Activated CD8-positive, alpha-beta T cell treated with anti-CD3 and anti-CD28 coated beads for 36 hours (primary cell): ENCODE results near the gene GALNT2. TPM values are rescaled to one million over a fixed set of nuclear protein-coding genes. Genes with fewer than 3 reads are reported as not detected.

Source experiments
- ATAC-seq: fragments of 200-7000 bp; cut with Tn5 transposase; one replicate; pipeline ENCODE4 v1.10.0; 2021; ENCODE audit warnings: mild to moderate bottlenecking, moderate library complexity
- CTCF ChIA-PET: fragments of 350-600 bp; sonication (Branson Sonifier 250); formaldehyde crosslinking; loops from one replicate; lab custom pipeline; 2021; ENCODE audit warnings: antibody characterized with exemption; lab: Charles Lee
- POLR2A ChIA-PET: fragments of 350-600 bp; sonication (Branson Sonifier 250); formaldehyde crosslinking; loops from one replicate; lab custom pipeline; 2021; ENCODE audit warnings: antibody characterized with exemption; lab: Charles Lee
- DNase-seq: peaks from one replicate; pipeline ENCODE4 v3.0.0-alpha.2; 2020
- H3K27ac Mint-ChIP-seq: one replicate; pipeline ENCODE4 v1.8.0; 2021; ENCODE audit warnings: mild to moderate bottlenecking, mixed read lengths
- H3K27me3 Mint-ChIP-seq: one replicate; pipeline ENCODE4 v1.8.0; 2021; ENCODE audit warnings: mixed read lengths
- H3K36me3 Mint-ChIP-seq: one replicate; pipeline ENCODE4 v1.8.0; 2021; ENCODE audit warnings: low read depth, mixed read lengths
- H3K4me1 Mint-ChIP-seq: one replicate; pipeline ENCODE4 v1.8.0; 2021; ENCODE audit warnings: low read depth, mixed read lengths
- H3K4me3 Mint-ChIP-seq: one replicate; pipeline ENCODE4 v1.8.0; 2021; ENCODE audit warnings: mild to moderate bottlenecking, moderate library complexity, mixed read lengths
- H3K9me3 Mint-ChIP-seq: one replicate; pipeline ENCODE4 v1.8.0; 2021; ENCODE audit warnings: mixed read lengths
- intact Hi-C: fragments of 100-400 bp; cut with micrococcal nuclease; formaldehyde crosslinking; loops from one replicate; pipeline ENCODE4 v1.10.0; 2022
- total RNA-seq, 2 experiments: library from RNA; stranded (reverse); gene quantifications; one replicate each; pipeline ENCODE4 v1.2.3, GENCODE V29; 2021
- TF ChIP-seq, protein P1 (sequence below): fragments of 200-600 bp; IDR thresholded peaks from one replicate; pipeline ENCODE4 v1.8.0; 2022; ENCODE audit warnings: antibody characterized with exemption, mild to moderate bottlenecking

Gene GALNT2
- total RNA-seq, 2 experiments from 2014 or later, result 40.1 to 42.3 TPM

DNA sequence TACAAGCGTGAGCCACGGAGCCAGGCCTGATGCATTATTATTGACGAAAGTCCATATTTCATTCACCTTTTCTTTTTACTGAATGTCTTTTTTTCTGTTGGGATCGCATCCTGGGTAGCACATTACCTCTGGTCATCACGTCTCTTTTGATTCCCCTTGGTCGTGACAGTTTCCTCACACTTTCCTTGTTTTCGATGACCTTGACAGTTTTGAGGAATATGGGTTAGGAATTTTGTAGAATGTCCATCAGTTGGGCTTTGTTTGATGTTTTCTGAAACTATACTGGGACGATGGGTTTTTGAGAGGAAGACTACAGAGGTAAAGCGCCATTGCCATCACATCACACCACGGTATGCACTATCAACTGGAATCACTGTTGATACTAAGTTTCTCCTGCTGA lies 26.6 kb upstream of the GALNT2 start:
- Mint-ChIP-seq H3K4me3 (no peak overlapping the region), H3K4me1 (no peaks in the 10 kb centered on the region), H3K36me3 (no peaks in the 10 kb centered on the region), H3K27ac (no peak overlapping the region), H3K27me3 (peaks cover 5% of the 10 kb centered on the region), H3K9me3 (peaks cover 4% of the 10 kb centered on the region)
- TF ChIP-seq, protein P1, sequence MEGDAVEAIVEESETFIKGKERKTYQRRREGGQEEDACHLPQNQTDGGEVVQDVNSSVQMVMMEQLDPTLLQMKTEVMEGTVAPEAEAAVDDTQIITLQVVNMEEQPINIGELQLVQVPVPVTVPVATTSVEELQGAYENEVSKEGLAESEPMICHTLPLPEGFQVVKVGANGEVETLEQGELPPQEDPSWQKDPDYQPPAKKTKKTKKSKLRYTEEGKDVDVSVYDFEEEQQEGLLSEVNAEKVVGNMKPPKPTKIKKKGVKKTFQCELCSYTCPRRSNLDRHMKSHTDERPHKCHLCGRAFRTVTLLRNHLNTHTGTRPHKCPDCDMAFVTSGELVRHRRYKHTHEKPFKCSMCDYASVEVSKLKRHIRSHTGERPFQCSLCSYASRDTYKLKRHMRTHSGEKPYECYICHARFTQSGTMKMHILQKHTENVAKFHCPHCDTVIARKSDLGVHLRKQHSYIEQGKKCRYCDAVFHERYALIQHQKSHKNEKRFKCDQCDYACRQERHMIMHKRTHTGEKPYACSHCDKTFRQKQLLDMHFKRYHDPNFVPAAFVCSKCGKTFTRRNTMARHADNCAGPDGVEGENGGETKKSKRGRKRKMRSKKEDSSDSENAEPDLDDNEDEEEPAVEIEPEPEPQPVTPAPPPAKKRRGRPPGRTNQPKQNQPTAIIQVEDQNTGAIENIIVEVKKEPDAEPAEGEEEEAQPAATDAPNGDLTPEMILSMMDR, result no peak
- intact Hi-C loops, result no loop called here
- no peak for ATAC-seq
- ChIA-PET POLR2A (no interaction called here), CTCF (interaction anchor here (0.9 kb wide), 1 partner anchor 10 kb away, joined by 3 read pairs; no protein-coding TSS in a partner anchor)
- no peak for DNase-seq

DNA sequence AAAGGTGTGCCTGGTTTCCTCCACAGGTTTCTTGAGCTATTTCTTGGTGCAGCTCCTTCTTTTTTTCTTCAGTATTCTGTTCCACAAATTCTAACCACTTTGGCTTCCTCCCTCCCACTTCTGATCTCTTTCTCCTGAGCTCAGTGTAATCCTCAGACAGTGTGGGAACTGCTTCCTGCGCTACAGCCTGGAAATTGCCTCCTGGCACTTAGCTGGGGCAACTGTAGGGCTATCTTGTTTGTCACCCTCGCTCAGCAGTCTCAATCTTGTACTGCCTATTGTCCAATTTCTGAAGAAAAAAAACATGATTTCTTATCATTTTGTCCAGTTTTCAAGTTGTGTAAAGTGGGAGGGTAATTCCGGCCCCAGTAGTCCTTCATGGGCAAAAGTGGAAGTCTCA lies 24.0 kb upstream of the GALNT2 start:
- Mint-ChIP-seq H3K4me3 (no peak overlapping the region), H3K27me3 (peaks cover 7% of the 10 kb centered on the region), H3K4me1 (no peaks in the 10 kb centered on the region), H3K27ac (no peak overlapping the region), H3K9me3 (no peaks in the 10 kb centered on the region), H3K36me3 (no peaks in the 10 kb centered on the region)
- ATAC-seq (no peak), DNase-seq (no peak)
- TF ChIP-seq, protein P1, result no peak
- ChIA-PET POLR2A (no interaction called here), CTCF (no interaction called here)
- intact Hi-C loops, result no loop called here

DNA sequence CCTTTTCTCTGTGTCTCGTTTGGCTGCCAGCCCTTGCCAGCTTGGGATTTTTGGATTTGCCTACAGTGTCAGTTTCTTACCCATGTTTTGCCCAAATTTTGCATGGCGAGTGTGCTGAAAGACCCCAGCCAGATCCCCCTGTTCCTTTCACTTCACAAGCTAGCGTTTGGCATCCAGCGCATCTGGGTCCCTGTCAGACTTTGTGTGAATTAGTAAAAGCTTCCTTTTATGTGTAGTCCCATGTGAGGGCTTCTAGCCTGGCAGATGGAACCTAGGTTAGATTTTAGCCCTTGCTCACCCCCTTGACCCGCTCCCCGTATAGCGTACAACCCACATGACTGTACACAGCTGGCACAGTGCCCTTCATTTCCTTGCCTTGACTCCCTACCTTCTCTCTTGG lies 22.3 kb upstream of the GALNT2 start:
- ATAC-seq (no peak), DNase-seq (no peak)
- no peaks in the 10 kb centered on the region for H3K4me1 Mint-ChIP-seq
- H3K4me3 Mint-ChIP-seq, result no peak overlapping the region
- intact Hi-C loops, result no loop called here
- peaks cover 7% of the 10 kb centered on the region for H3K27me3 Mint-ChIP-seq
- H3K9me3 Mint-ChIP-seq, result no peaks in the 10 kb centered on the region
- no peaks in the 10 kb centered on the region for H3K36me3 Mint-ChIP-seq
- ChIA-PET CTCF (no interaction called here), POLR2A (no interaction called here)
- TF ChIP-seq, protein P1, result no peak
- H3K27ac Mint-ChIP-seq, result no peak overlapping the region

DNA sequence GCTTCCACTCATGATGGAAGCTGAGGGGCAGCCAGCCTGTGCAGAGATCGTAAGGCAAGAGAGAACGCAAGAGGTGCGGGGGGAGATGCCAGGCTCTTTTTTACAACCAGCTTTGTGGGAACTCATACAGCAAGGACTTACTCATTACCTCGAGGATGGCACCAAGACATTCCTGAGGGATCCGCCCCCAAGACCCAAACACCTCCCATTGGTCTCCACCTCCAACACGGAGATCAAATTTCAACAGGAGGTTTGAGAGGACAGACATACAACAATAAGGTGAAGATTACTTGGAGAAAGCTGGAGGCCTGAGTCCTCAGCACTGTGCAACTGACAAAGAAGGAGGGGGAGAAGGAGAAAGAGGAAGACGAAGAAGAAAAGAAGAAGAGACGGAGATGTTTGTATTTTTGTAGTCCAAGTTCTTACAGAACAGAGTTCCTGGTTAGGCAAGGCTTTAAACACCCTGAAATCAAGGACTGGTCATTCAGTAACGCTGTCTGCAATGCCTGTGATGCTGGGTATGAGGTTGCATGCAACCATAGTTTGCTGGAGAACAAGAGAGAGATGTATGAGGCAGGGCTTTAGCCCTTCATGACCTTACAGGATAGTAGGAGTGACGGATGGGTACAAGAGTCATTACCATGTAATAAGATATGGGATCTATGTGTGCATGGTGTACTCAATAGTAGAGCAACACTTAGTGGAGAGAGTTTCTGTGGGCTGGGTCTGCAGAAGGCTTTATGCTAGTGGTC lies 19.7 kb upstream of the GALNT2 start:
- Mint-ChIP-seq H3K27ac (no peak overlapping the region), H3K36me3 (no peaks in the 10 kb centered on the region), H3K9me3 (no peaks in the 10 kb centered on the region), H3K4me1 (peaks cover 5% of the 10 kb centered on the region), H3K27me3 (peaks cover 7% of the 10 kb centered on the region), H3K4me3 (no peak overlapping the region)
- intact Hi-C loops, result no loop called here
- no peak for ATAC-seq
- ChIA-PET POLR2A (no interaction called here), CTCF (interaction anchor here (1.2 kb wide), 1 partner anchor 10 kb away, joined by 3 read pairs; no protein-coding TSS in a partner anchor)
- no peak for DNase-seq
- TF ChIP-seq, protein P1, result no peak

DNA sequence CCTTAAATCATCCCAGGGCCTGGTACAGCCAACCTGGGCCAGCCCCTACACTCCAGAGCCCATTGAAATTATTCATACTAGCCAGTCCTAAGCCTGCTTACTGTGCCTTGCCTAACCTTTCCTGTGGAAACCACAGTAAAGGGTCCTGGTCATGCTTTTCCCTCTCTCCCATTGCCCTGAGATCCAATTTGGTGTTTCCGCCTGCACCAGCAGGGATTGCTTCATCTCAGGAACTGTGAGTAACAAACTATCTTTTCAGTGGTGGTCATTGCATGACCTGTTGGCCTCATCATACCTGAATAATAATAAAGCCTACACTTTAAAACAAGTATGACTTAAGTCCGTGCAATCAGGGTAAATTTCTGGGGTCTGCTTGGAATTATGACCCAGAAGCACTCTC lies 18.7 kb upstream of the GALNT2 start:
- Mint-ChIP-seq H3K4me3 (no peak overlapping the region), H3K27ac (no peak overlapping the region), H3K36me3 (no peaks in the 10 kb centered on the region), H3K27me3 (peaks cover 5% of the 10 kb centered on the region), H3K4me1 (peaks cover 5% of the 10 kb centered on the region), H3K9me3 (no peaks in the 10 kb centered on the region)
- DNase-seq (no peak), ATAC-seq (no peak)
- TF ChIP-seq, protein P1, result no peak
- CTCF ChIA-PET, result no interaction called here
- intact Hi-C loops, result no loop called here
- POLR2A ChIA-PET, result no interaction called here
